Ovary (tissue), 9 donors: ENCODE results near the gene CCDC86. TPM values are rescaled to one million over a fixed set of nuclear protein-coding genes. Genes with fewer than 3 reads are reported as not detected.

ENCODE experiments used
- DNase-seq, 5 donors: peaks; one replicate each; pipeline ENCODE4 v3.0.0-alpha.2; 2019 to 2020
- H3K27ac ChIP-seq, 2 donors: fragments of 200-600 bp; one replicate each; pipeline versions ENCODE4 v1.5.1 to v1.8.0; 2019 to 2022
- H3K27me3 ChIP-seq: fragments of 200-600 bp; one replicate; pipeline ENCODE4 v1.8.0; 2022
- H3K36me3 ChIP-seq: fragments of 200-600 bp; sonication (generic); one replicate; pipeline ENCODE4 v1.5.1; 2019
- H3K4me1 ChIP-seq: one replicate; pipeline ENCODE4 v1.8.1; 2013; ENCODE audit warnings: mild to moderate bottlenecking, moderate library complexity; ENCODE audit not compliant: insufficient read depth
- H3K4me3 ChIP-seq: fragments of 200-600 bp; sonication (generic); one replicate; pipeline ENCODE4 v1.5.1; 2017
- H3K9me3 ChIP-seq, 2 donors: fragments of 200-600 bp in 1 of 2; sonication (generic) in 1 of 2; one replicate each; pipeline versions ENCODE4 v1.5.1 to v1.8.1; 2013 to 2019; ENCODE audit warnings: mild to moderate bottlenecking in 1 of 2, moderate library complexity in 1 of 2
- EP300 ChIP-seq: sonication (generic); formaldehyde crosslinking; IDR thresholded peaks from one replicate; pipeline ENCODE4 v1.6.1; 2017; ENCODE audit warnings: antibody characterized with exemption
- POLR2A ChIP-seq: fragments of 450-650 bp; IDR thresholded peaks from one replicate; pipeline ENCODE4 v1.6.1; 2017; ENCODE audit warnings: antibody characterized with exemption, mild to moderate bottlenecking, moderate library complexity
- WGBS, 3 donors: extraction: QIAGEN DNeasy Blood & Tissue Kit in 1 of 3; methylation state at CpG; one replicate each; pipeline versions ENCODE4 v1.1.5 to v1.1.7; 2013 to 2017; 5-methylcytosine and 5-hydroxymethylcytosine counted together
- intact Hi-C, 4 donors: fragments of 100-400 bp; cut with DNase I; formaldehyde crosslinking; loops; one replicate each; pipeline versions ENCODE4 v1.11.0 to v1.15.1; 2022 to 2023
- polyA plus RNA-seq, 2 donors: library from polyadenylated mRNA; stranded (reverse); fragments of 200-250 nt in 1 of 2; fragments of 350-450 nt in 1 of 2; fragmentation: Illumina TruSeq in 1 of 2; extraction: RNeasy Lipid Tissue Mini Kit (QIAGEN cat#74804) in 1 of 2; gene quantifications; one replicate each; pipeline ENCODE4 v1.2.3, GENCODE V29; 2013 to 2014
- total RNA-seq, 7 donors: library from RNA; depleted of rRNA in 2 of 7; stranded (reverse); fragments of >200 nt in 2 of 7; fragmentation: NEBNext Ultra II Directional in 3 of 7; extraction: Animal tissue kit (Norgen Biotek cat#: 25700) in 3 of 7; gene quantifications; one replicate each; pipeline versions ENCODE4 v1.1.0 to v1.2.4, GENCODE V29; 2016 to 2023
- TF ChIP-seq, protein P1 (sequence below), 3 donors: fragments of 450-650 bp in 2 of 3; fragments of 200-600 bp in 1 of 3; IDR thresholded peaks; one replicate each; pipeline versions ENCODE4 v1.5.1 to v1.8.0; 2016 to 2022; ENCODE audit warnings: antibody characterized with exemption in 3 of 3, mild to moderate bottlenecking in 1 of 3
- donor health status: DM: no; HTN: no; CAD: no; lungs with moderate emphysema.
- donor health status: DM: no; HTN: no; CAD: no.
- donor health status: Bipolar disorder and iron deficiency.
- donor health status: DM: yes; HTN: yes; CAD: no.
- donor health status: DM: no; HTN: no; CAD: no.
- donor health status: DM: yes; HTN: yes; CAD: no.

The CCDC86 gene
- total and polyA plus RNA-seq, 9 donors, result 7.0 to 32.9 (median 19.8) TPM

- 86 to 90% (median 88%) methylated on average over 29 of the region's 29 CpGs for WGBS, 3 donors
- Histone ChIP-seq H3K27me3 (no peaks in the 10 kb centered on the region), H3K9me3 (no peaks in the 10 kb centered on the region), H3K4me1 (no peaks in the 10 kb centered on the region), H3K4me3 (no peak overlapping the region), H3K27ac (no peak overlapping the region), H3K36me3 (no peaks in the 10 kb centered on the region)
- intact Hi-C loops, result loop anchor here in 1 of 4 donors (10.0 kb wide), 1 partner anchor 45 kb away; no protein-coding TSS in a partner anchor
- no peak for TF ChIP-seq POLR2A
- TF ChIP-seq, protein P1, sequence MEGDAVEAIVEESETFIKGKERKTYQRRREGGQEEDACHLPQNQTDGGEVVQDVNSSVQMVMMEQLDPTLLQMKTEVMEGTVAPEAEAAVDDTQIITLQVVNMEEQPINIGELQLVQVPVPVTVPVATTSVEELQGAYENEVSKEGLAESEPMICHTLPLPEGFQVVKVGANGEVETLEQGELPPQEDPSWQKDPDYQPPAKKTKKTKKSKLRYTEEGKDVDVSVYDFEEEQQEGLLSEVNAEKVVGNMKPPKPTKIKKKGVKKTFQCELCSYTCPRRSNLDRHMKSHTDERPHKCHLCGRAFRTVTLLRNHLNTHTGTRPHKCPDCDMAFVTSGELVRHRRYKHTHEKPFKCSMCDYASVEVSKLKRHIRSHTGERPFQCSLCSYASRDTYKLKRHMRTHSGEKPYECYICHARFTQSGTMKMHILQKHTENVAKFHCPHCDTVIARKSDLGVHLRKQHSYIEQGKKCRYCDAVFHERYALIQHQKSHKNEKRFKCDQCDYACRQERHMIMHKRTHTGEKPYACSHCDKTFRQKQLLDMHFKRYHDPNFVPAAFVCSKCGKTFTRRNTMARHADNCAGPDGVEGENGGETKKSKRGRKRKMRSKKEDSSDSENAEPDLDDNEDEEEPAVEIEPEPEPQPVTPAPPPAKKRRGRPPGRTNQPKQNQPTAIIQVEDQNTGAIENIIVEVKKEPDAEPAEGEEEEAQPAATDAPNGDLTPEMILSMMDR (IDR thresholded peaks at IDR 0.05), result no peak
- TF ChIP-seq EP300, result no peak
- DNase-seq, result no peak
These were observed 8.0 kb downstream of the CCDC86 start for GRCh38 chr11:60849641-60850520.

DNA sequence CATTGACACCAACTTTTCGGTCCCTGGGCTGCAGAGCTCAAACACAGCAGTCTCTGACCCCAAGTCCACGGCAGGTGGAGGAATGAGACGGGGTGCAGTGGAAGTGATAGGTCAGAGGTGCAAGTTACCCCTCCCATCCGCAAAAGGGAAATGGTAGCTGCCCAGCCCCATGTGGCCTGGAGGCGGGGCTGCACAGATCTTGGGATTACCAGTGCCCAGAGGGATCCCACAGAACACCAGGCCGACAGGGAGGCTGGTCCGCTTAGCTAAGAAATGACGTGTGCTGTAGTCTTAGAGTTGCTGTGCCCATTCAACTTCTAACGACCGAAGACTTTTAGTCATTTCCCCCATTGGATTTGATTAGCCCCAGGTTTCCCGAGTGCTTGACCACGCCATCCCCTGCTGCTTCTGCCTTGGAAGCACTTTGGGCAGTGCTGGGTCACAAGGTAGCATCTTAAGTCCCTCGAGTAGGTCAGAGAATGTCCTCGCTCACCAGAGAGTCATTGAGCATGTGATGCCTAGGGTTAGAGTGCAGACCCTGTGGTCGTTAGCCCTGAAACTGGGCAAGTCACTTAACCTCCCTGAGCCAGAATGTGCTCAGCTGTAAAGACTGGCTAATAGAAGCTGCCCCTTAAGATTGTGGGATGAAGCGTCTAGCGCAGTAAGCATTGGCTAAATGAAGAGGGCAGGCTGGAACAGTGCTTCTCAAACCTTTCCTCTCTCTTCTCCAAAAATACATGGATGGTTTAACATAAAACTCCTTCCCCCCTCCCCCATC, 9.6 kb downstream of the CCDC86 start:
- no peak overlapping the region for H3K4me3 ChIP-seq
- H3K36me3 ChIP-seq, result no peaks in the 10 kb centered on the region
- intact Hi-C loops, result no loop called here
- H3K27me3 ChIP-seq, result no peaks in the 10 kb centered on the region
- WGBS, 3 donors, result 90 to 94% (median 93%) methylated on average over 17 of the region's 17 CpGs
- TF ChIP-seq EP300 (no peak), POLR2A (no peak)
- TF ChIP-seq, protein P1 (IDR thresholded peaks at IDR 0.05), result no peak
- no peaks in the 10 kb centered on the region for H3K4me1 ChIP-seq
- DNase-seq, result no peak
- H3K27ac ChIP-seq, result no peak overlapping the region
- no peaks in the 10 kb centered on the region for H3K9me3 ChIP-seq

- Histone ChIP-seq H3K27ac (no peak overlapping the region), H3K4me3 (no peak overlapping the region), H3K9me3 (no peaks in the 10 kb centered on the region), H3K27me3 (no peaks in the 10 kb centered on the region), H3K4me1 (no peaks in the 10 kb centered on the region), H3K36me3 (no peaks in the 10 kb centered on the region)
- DNase-seq, result no peak
- intact Hi-C loops, result no loop called here
- WGBS, 3 donors, result 28 to 58% (median 48%) methylated on average over 41 to 78 of the region's 78 CpGs
- TF ChIP-seq EP300 (no peak), POLR2A (no peak)
- TF ChIP-seq, protein P1 (IDR thresholded peaks at IDR 0.05), result no peak
These were observed 10.4 kb downstream of the CCDC86 start for GRCh38 chr11:60852117-60852981.
